D721Med (cell line): ENCODE measurements around the gene ETHE1.

Experiments
- DNase-seq: peaks from one replicate; pipeline ENCODE4 v3.0.0; 2011; ENCODE audit warnings: low spot score; ENCODE audit not compliant: insufficient read length
- FAIRE-seq: peaks from 2 replicates; lab custom pipeline; 2011; peaks lifted over from hg19 to GRCh38; lab: Jason Lieb, UNC
- CTCF ChIP-seq: IDR thresholded peaks from 2 replicates; pipeline ENCODE4 v1.5.1; 2012; ENCODE audit warnings: mild to moderate bottlenecking, control low read depth; ENCODE audit not compliant: insufficient read depth; ENCODE audit errors: missing control alignments

The ETHE1 gene

GRCh38 chr19:43541920-43542650 lies 15.1 kb upstream of the ETHE1 start:
- FAIRE-seq = no peak
- TF ChIP-seq CTCF = no peak
- no peak for DNase-seq

- FAIRE-seq = no peak
- DNase-seq = no peak
- no peak for TF ChIP-seq CTCF
Observed at GRCh38 chr19:43540381-43540780, 13.4 kb upstream of the ETHE1 start.

- FAIRE-seq = no peak
- TF ChIP-seq CTCF = no peak
- no peak for DNase-seq
Observed at GRCh38 chr19:43538922-43539321, 11.9 kb upstream of the ETHE1 start.

- peak; percentile 75 for TF ChIP-seq CTCF
- DNase-seq = no peak
Observed at GRCh38 chr19:43534816-43535761, 8.1 kb upstream of the ETHE1 start.

GRCh38 chr19:43534305-43534815 lies 7.4 kb upstream of the ETHE1 start:
- TF ChIP-seq CTCF = no peak
- FAIRE-seq = no peak
- DNase-seq = no peak

More at GRCh38 chr19:43534816-43535761, 8.1 kb upstream of the ETHE1 start:
- no peak for FAIRE-seq

GRCh38 chr19:43533546-43534304 lies 6.7 kb upstream of the ETHE1 start:
- peak; percentile 78 for DNase-seq
- TF ChIP-seq CTCF = no peak
- FAIRE-seq = peak; percentile 69
